ENCODE measurements around the gene COX19.

DNA sequence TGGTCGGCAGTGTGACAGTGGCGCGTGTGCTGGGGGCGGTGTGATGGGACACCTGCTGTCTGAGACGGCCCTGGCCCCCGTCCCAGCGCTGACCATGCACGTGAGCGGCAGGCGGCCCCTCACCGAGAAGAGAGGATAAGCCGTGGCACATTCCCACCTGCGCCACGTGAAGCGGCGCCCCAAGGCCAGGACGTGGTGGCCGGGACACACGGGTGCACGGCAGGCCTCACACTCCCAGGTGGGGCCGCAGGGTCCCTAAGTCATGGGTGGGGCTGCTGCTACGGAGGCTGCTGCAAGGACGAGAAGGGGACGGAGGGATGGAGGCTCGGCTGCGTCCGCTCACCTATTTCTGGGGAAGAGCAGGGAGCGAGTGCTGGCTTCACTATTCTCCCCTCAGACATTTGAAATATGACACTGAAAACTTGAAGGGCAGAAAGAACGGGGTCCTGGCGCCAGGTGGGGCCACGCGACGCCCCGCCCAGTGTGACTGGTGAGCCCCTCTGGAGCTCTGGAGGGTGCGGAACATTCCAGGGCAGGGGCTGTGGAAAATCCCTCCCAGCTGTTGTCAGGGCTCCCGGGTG, 15.1 kb upstream of the COX19 start:
- TF ChIP-seq CTCF (conservative IDR thresholded peaks at IDR 0.05; ENCODE audit: low read depth, low read length) = no peak
- TF ChIP-seq EZH2 (IDR thresholded peaks at IDR 0.05; ENCODE audit: borderline replicate concordance, low read depth, low read length, poor library complexity, severe bottlenecking) = no peak

All from A673 (cell line).